Activated CD4-positive, alpha-beta memory T cell treated with anti-CD3 and anti-CD28 coated beads, Interleukin-2, amount 10 ng/mL, durations not matched to agents 7 days and 5 days (primary cell): ENCODE results near the gene EID3. TPM values are rescaled to one million over a fixed set of nuclear protein-coding genes. Genes with fewer than 3 reads are reported as not detected.
A peak's percentile ranks its signal among the peaks of the same experiment; 100 is the strongest.
"Not testable (repeated sequence)": the region's sequence is repeated elsewhere in the genome, so short reads cannot be mapped to it uniquely, and the experiment has no call there.

Experiments used
- CTCF ChIA-PET: fragments of 350-600 bp; sonication (Branson Sonifier 250); formaldehyde crosslinking; loops from one replicate; lab custom pipeline; 2021; ENCODE audit warnings: antibody characterized with exemption, inconsistent platforms; lab: Charles Lee
- POLR2A ChIA-PET: fragments of 350-600 bp; sonication (Branson Sonifier 250); formaldehyde crosslinking; loops from one replicate; lab custom pipeline; 2021; ENCODE audit warnings: antibody characterized with exemption; lab: Charles Lee
- DNase-seq: peaks from one replicate; pipeline ENCODE4 v3.0.0-alpha.2; 2020
- H3K27ac Mint-ChIP-seq: one replicate; pipeline ENCODE4 v1.8.0; 2021; ENCODE audit warnings: mild to moderate bottlenecking, mixed read lengths
- H3K27me3 Mint-ChIP-seq: one replicate; pipeline ENCODE4 v1.8.0; 2021; ENCODE audit warnings: mixed read lengths
- H3K36me3 Mint-ChIP-seq: one replicate; pipeline ENCODE4 v1.8.0; 2021; ENCODE audit warnings: low read depth, mixed read lengths
- H3K4me1 Mint-ChIP-seq: one replicate; pipeline ENCODE4 v1.8.0; 2021; ENCODE audit warnings: mixed read lengths
- H3K4me3 Mint-ChIP-seq: one replicate; pipeline ENCODE4 v1.8.0; 2021; ENCODE audit warnings: mild to moderate bottlenecking, mixed read lengths
- H3K9me3 Mint-ChIP-seq: one replicate; pipeline ENCODE4 v1.8.0; 2021; ENCODE audit warnings: mixed read lengths
- total RNA-seq, 2 experiments: library from RNA; stranded (reverse); gene quantifications; one replicate each; pipeline ENCODE4 v1.2.3, GENCODE V29; 2021

EID3 gene
- total RNA-seq, 2 experiments from 2014 or later = 3.4 to 4.2 TPM

DNA sequence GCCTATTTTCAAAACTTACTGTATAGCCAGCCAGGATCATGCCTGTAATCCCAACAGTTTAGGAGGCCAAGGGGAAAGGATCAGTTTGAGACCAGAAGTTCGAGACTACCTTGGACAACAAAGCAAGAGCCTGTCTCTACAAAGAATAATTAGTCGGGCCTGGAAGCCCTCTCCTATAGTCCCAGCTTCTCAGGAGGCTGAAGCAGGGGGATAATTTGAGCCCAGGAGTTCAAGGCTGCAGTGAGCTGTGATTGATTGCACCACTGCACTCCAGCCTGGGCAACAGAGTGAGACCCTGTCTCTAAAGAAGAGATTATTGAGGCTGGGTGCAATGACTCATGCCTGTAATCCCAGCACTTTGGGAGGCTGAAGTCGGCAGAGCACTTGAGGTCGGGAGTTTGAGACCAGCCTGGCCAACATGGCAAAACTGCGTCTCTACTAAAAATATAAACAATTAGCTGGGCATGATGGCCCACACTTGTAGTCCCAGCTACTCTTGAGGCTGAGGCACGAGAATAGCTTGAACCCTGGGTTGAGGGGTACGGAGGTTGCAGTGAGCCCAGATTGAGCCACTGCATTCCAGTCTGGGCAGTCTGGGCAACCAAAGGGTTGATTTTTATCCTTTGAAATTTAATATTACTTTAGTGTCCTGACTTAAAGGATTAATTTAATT is 14.1 kb downstream of the EID3 start:
- Mint-ChIP-seq H3K9me3 (no peaks in the 10 kb centered on the region), H3K4me3 (no peak overlapping the region), H3K4me1 (peaks cover 13% of the 10 kb centered on the region), H3K27ac (no peak overlapping the region), H3K36me3 (peaks cover 63% of the 10 kb centered on the region), H3K27me3 (no peaks in the 10 kb centered on the region)
- DNase-seq = no peak
- ChIA-PET POLR2A (interaction anchor here (1.3 kb wide), 2 partner anchors 13 to 29 kb away, joined by 3 to 10 read pairs; no protein-coding TSS in a partner anchor), CTCF (no interaction called here)

DNA sequence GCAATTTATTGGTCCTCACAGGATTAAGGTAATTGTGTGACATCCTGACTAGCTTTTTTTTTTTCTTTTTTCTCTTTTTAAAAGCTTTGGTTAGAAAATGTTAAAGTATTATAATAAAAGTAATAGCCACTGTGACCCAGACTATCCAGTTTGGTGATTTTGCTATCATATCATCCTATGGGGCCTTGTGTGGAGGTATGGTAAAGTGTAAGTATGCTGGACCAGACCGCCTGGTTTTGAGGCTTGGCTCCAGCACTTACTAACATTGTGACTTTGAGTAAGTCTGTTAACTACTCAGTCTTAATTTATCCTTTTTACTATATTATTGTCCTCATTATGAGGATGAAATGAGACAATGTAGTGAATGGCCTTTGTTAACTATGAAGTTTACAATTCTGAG is 15.5 kb downstream of the EID3 start:
- Mint-ChIP-seq H3K9me3 (no peaks in the 10 kb centered on the region), H3K4me3 (no peak overlapping the region), H3K27ac (no peak overlapping the region), H3K27me3 (no peaks in the 10 kb centered on the region), H3K4me1 (peaks cover 8% of the 10 kb centered on the region), H3K36me3 (peaks cover 56% of the 10 kb centered on the region)
- no peak for DNase-seq
- CTCF ChIA-PET = no interaction called here
- POLR2A ChIA-PET = interaction anchor here (1.0 to 1.3 kb wide), 2 partner anchors 30 to 32 kb away, joined by 3 to 10 read pairs; no protein-coding TSS in a partner anchor

DNA sequence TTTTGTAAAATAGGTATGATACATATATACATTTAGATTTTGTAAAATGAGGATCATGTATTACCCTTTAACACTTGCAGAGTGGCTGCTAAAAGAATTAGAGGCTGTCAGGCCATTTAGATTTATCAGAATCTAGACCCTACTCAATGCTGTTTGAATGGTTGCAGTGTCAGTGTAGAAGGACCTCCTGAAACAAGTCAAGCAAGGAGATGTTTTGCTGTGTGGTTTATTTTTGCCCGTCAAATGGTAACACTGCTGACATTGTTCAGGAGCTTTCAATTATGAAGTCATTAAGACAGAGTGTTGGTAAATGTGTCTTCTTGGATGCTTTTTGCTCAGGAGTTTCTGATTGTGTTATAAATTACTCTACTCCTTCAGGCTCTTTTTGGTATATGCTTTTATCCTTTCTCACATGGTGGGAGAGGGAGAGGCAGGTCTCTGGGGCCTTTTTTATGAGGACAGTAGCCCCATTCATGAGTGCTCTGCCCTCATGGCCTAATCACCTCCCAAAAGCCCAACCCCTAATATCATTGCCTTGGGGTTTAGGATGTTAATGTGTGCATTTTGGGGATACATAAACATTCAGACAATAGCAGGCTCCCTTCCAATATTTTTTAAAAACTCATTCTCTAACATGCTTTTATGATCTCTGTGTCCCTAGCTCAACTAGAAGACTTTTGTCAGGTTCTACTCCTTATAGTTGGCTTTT is 16.5 kb downstream of the EID3 start:
- ChIA-PET CTCF (interaction anchor here (0.8 to 1.3 kb wide), 2 partner anchors 30 to 38 kb away, joined by 3 to 4 read pairs; no protein-coding TSS in a partner anchor), POLR2A (no interaction called here)
- Mint-ChIP-seq H3K9me3 (no peaks in the 10 kb centered on the region), H3K4me1 (peaks cover 5% of the 10 kb centered on the region), H3K4me3 (no peak overlapping the region), H3K27me3 (no peaks in the 10 kb centered on the region), H3K36me3 (peaks cover 55% of the 10 kb centered on the region), H3K27ac (no peak overlapping the region)
- no peak for DNase-seq

DNA sequence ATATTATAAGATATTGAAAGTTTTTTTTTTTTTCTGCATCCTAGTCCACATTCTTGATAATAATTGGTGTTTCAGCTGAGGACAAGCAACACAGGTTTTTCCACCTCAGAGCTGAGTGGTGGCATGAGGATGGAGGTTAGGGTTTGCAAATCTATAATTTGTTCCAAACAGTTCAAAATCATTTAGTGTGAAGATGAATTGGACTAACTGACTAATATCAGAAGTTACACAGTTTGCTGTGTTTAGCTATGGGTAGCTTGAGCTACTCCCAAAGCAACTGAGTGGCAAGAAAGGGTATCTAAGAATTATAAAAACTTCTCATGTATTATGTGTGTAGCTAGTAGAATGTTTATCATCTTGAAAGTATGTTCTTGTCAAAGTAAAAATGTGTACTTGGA is 17.1 kb downstream of the EID3 start:
- no peaks in the 10 kb centered on the region for H3K9me3 Mint-ChIP-seq
- H3K4me1 Mint-ChIP-seq = peaks cover 4% of the 10 kb centered on the region
- ChIA-PET CTCF (interaction anchor here (0.8 to 1.3 kb wide), 2 partner anchors 31 to 37 kb away, joined by 3 to 4 read pairs; no protein-coding TSS in a partner anchor), POLR2A (no interaction called here)
- H3K27ac Mint-ChIP-seq = no peak overlapping the region
- no peaks in the 10 kb centered on the region for H3K27me3 Mint-ChIP-seq
- peaks cover 54% of the 10 kb centered on the region for H3K36me3 Mint-ChIP-seq
- H3K4me3 Mint-ChIP-seq = no peak overlapping the region
- no peak for DNase-seq

DNA sequence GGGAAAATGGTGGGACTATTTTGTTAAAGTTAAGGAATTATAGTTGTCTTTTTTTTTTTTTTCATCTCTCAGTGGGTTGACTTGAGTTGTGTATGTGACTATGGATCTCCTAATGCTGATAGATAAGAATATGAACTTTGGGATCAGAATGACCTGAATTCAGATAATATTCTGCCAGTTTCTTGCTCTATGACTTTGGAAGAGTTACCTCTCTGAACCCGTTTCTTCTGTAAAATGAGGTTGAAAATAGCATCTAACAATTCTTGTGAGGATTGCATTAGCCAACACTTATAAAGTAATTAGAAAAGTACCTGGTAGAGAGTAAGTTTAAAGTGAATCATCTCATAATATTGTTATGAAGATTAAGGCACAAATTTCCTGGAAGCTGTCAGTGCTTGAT is 18.4 kb downstream of the EID3 start:
- H3K36me3 Mint-ChIP-seq = peaks cover 54% of the 10 kb centered on the region
- H3K9me3 Mint-ChIP-seq = no peaks in the 10 kb centered on the region
- H3K4me3 Mint-ChIP-seq = no peak overlapping the region
- H3K27me3 Mint-ChIP-seq = no peaks in the 10 kb centered on the region
- no peak overlapping the region for H3K27ac Mint-ChIP-seq
- peaks cover 4% of the 10 kb centered on the region for H3K4me1 Mint-ChIP-seq
- DNase-seq = no peak
- POLR2A ChIA-PET = no interaction called here
- CTCF ChIA-PET = no interaction called here

DNA sequence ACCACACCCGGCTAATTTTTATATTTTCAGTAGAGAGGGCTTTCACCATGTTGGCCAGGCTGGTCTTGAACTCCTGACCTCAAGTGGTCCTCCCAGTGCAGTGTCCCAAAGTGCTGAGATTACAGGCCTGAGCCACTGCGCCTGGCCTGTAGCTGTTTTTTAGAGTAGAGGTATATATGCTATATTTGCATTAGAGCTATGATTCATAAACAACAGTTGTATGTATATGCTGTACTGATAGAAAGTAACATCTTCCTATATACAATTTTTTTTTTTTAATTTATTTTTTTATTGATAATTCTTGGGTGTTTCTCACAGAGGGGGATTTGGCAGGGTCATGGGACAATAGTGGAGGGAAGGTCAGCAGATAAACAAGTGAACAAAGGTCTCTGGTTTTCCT is 19.0 kb downstream of the EID3 start:
- peaks cover 59% of the 10 kb centered on the region for H3K36me3 Mint-ChIP-seq
- H3K4me1 Mint-ChIP-seq, H3K4me3 Mint-ChIP-seq, POLR2A ChIA-PET, H3K27ac Mint-ChIP-seq, DNase-seq, CTCF ChIA-PET, H3K9me3 Mint-ChIP-seq, H3K27me3 Mint-ChIP-seq: not testable (repeated sequence)

DNA sequence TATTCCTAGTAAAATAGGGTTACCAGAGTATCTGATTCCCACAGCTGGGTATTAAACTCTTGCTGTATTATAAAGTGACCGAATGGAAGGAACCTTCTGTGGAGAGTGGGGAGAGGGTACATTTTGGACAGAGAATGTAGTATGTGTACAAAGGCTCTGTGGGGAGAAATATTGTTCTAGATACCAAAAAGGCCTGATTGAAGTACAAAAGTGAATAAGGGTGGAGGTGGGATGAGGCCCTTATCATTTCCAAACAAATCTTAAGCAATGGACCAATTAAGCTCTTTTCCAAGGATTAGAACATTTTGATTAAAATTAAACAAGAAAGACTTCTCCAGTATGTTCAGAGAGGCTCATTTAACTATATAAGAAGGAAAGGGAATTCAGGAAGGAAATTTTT is 20.4 kb downstream of the EID3 start:
- ChIA-PET CTCF (no interaction called here), POLR2A (interaction anchor here (0.7 kb wide), 1 partner anchor 108 kb away, joined by 3 read pairs; no protein-coding TSS in a partner anchor)
- Mint-ChIP-seq H3K4me1 (peaks cover 4% of the 10 kb centered on the region), H3K27me3 (no peaks in the 10 kb centered on the region), H3K9me3 (no peaks in the 10 kb centered on the region), H3K4me3 (no peak overlapping the region), H3K36me3 (peaks cover 59% of the 10 kb centered on the region), H3K27ac (no peak overlapping the region)
- DNase-seq = no peak

DNA sequence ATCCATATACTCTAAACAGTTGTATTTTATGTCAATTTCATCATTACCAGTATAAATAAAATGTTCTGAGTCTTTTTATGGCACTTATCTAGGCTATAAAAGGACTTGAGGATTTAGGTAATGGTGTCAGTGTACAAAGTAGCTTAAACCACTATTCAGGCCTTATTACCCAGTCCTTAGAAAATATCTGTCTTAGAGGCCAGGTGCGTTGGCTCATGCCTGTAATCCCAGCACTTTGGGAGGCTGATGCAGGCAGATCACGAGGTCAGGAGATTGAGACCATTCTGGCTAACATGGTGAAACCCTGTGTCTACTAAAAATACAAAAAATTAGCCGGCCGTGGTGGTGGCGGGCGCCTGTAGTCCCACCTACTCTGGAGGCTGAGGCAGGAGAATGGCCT is 24.7 kb downstream of the EID3 start:
- DNase-seq, H3K4me3 Mint-ChIP-seq, H3K27me3 Mint-ChIP-seq, H3K27ac Mint-ChIP-seq, H3K9me3 Mint-ChIP-seq, POLR2A ChIA-PET, H3K4me1 Mint-ChIP-seq: not testable (repeated sequence)
- H3K36me3 Mint-ChIP-seq = peaks cover 44% of the 10 kb centered on the region
- CTCF ChIA-PET = interaction anchor here (0.5 to 0.7 kb wide), 3 partner anchors 13 to 146 kb away, joined by 3 to 4 read pairs (median 3); no protein-coding TSS in a partner anchor

DNA sequence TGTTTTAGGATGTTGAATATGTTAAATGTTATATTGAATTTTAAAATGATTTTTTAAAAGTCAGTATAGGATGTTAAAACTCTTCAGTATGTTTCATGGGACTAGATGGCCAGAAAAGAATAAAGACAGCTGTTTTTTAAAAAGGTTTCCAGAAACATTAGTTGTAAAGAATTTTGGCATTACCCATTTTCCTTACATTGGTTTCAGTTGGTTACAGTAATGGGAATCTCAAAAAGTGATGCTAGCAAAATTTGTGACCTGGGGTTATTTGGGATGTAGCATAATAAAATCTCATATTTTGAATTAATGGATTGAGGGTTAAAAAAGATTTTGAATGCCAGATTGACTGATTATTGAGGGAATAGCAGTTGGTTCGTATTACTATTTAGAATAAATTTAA is 25.3 kb downstream of the EID3 start:
- Mint-ChIP-seq H3K9me3 (no peaks in the 10 kb centered on the region), H3K36me3 (peaks cover 46% of the 10 kb centered on the region), H3K4me3 (no peak overlapping the region), H3K27ac (no peak overlapping the region), H3K27me3 (no peaks in the 10 kb centered on the region), H3K4me1 (no peaks in the 10 kb centered on the region)
- ChIA-PET POLR2A (no interaction called here), CTCF (no interaction called here)
- no peak for DNase-seq

DNA sequence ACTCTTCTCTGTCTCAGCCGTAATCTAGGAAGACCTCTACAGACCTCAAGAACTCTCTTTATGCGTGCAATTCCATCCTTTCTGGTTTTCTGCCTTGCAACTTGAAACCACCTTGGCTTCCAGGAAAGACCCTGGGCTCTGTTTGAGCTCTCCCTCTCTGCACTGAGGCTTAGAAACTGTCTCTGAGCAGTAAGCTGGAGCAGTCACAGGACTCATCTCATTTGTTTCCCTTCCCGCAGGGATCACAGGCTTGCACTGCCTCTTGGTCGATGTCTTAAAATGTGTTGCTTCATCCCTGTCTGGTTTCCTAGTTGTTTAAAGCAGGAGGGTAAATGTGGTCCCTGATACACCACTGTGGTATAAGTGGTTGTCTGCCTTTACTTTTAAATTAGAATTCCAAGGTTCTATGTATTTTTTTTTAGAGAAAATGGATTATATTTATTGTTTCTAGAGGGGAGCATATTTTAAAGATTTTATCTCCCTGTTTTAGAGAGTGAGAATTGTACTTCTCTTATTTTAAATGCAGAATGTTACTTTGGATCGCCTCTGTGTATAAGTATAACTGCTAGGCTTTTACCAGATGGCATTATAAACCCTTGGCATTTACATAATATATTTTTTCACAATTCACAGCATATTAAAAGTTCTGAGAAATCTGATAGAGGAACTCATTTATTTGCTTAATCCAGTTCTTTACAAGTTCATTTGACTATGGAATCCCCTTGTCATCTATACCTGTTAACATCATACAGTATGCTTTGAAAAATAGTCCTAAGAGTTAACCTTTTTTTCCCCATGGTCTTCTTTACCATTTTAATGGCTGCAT is 26.4 kb downstream of the EID3 start:
- Mint-ChIP-seq H3K27ac (peak overlapping the region; percentile 33), H3K9me3 (no peaks in the 10 kb centered on the region), H3K27me3 (no peaks in the 10 kb centered on the region), H3K4me3 (no peak overlapping the region), H3K4me1 (no peaks in the 10 kb centered on the region), H3K36me3 (peaks cover 46% of the 10 kb centered on the region)
- DNase-seq = no peak
- POLR2A ChIA-PET = no interaction called here
- CTCF ChIA-PET = no interaction called here

DNA sequence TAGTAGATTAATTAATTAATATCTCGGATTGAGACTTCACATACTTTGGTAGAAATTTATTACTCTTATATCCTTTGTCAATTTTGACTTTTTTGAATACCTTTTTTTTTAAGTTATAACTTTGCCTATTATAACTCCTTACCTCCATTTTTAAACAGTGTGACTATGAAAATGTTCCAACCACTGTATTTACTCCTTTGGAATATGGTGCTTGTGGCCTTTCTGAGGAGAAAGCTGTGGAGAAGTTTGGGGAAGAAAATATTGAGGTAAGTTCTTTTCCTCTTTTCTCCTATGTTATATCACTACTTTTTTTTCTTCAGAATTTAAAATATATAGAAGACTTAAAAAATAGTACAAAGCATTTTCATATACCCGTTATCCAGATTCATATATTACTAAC is 27.8 kb downstream of the EID3 start:
- Mint-ChIP-seq H3K4me3 (no peak overlapping the region), H3K27ac (no peak overlapping the region), H3K36me3 (peaks cover 38% of the 10 kb centered on the region), H3K4me1 (no peaks in the 10 kb centered on the region), H3K9me3 (no peaks in the 10 kb centered on the region), H3K27me3 (no peaks in the 10 kb centered on the region)
- POLR2A ChIA-PET = no interaction called here
- CTCF ChIA-PET = no interaction called here
- DNase-seq = no peak

DNA sequence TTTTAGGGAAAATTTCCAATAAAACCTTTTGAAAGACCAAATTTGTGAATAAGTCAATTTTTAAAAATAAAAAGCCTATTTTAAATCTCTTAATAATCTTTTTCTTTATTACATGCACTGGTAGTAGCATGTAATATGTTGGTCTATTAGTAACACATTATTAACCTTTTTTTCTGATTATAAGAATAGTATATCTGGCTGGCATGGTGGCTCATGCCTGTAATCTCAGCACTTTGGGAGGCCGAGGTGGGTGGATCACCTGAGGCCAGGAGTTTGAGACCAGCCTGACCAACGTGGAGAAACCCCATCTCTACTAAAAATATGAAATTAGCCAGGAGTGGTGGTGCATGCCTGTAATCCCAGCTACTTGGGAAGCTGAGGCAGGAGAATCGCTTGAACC is 28.7 kb downstream of the EID3 start:
- H3K27ac Mint-ChIP-seq, H3K9me3 Mint-ChIP-seq, POLR2A ChIA-PET, H3K4me1 Mint-ChIP-seq, H3K4me3 Mint-ChIP-seq, DNase-seq, H3K27me3 Mint-ChIP-seq, CTCF ChIA-PET: not testable (repeated sequence)
- peaks cover 38% of the 10 kb centered on the region for H3K36me3 Mint-ChIP-seq
